Stimulated activated naive B cell treated with anti-CD40 and anti-IgM and Interleukin-4, amounts not matched to agents 10 μg/mL and 1 μg/mL and 100 μg/mL, for 72 hours (primary cell): Measurements from ENCODE around the gene PLA2G1B.

Source experiments
- ATAC-seq, 2 donors: fragments of 150-1000 bp; cut with Tn5 transposase; replicated peaks; 2 replicates each; pipeline ENCODE4 v1.10.0; 2021; ENCODE audit warnings: moderate library complexity in 1 of 2
- DNase-seq: peaks from one replicate; pipeline ENCODE4 v3.0.0; 2021
- H3K27ac Mint-ChIP-seq: one replicate; pipeline ENCODE4 v1.8.0; 2022; ENCODE audit warnings: mild to moderate bottlenecking, mixed read lengths
- H3K27me3 Mint-ChIP-seq, 2 donors: one replicate each; pipeline ENCODE4 v1.8.0; 2022; ENCODE audit warnings: mixed read lengths in 2 of 2
- H3K36me3 Mint-ChIP-seq, 2 donors: one replicate each; pipeline ENCODE4 v1.8.0; 2022; ENCODE audit warnings: mixed read lengths in 2 of 2, mild to moderate bottlenecking in 1 of 2
- H3K4me1 Mint-ChIP-seq, 2 donors: one replicate each; pipeline ENCODE4 v1.8.0; 2022; ENCODE audit warnings: mixed read lengths in 2 of 2, mild to moderate bottlenecking in 1 of 2
- H3K4me3 Mint-ChIP-seq, 2 donors: one replicate each; pipeline ENCODE4 v1.8.0; 2022; ENCODE audit warnings: mild to moderate bottlenecking in 2 of 2, mixed read lengths in 2 of 2, moderate library complexity in 1 of 2
- H3K9me3 Mint-ChIP-seq, 2 donors: one replicate each; pipeline ENCODE4 v1.8.0; 2022; ENCODE audit warnings: mixed read lengths in 2 of 2, mild to moderate bottlenecking in 1 of 2

Gene PLA2G1B

DNA sequence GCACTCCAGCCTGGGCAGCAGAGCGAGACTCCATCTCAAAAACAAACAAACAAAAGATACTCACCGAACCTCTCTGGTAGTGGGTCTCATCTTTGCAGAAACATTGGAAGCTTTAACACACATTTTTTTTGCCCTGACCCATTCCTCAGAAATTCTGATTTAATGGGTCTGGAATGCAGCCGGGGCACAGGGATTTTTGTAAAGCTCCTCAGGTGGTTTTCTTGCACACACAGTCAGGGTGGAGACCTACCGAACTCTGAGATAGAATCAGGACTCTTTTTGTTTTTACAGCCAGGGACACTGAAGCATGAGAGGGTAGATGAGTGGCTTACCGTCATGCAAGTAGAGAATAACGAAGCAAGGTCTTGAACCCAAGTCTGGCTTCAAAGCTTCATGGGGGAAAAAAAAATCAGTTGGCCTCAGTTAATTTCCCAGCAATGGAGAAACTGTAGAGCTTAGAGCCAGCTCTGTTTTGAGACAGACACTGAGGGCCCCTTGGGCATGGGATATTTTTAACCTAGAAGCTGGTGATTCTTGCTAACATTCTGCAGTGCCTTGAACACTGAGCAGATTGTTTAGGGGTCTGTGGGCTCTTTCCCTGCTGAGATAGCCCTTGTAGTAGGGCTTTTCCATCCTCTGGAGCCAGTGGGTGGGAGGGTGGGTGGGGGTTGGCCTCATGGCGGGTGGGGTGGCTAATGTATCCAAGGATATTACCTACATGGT is 40.6 kb downstream of the PLA2G1B start:
- Mint-ChIP-seq H3K9me3 (no peaks in the 10 kb centered on the region), H3K27me3 (peaks cover 0 to 7% of the 10 kb centered on the region in 2 donors), H3K36me3 (no peaks in the 10 kb centered on the region), H3K4me3 (no peak overlapping the region), H3K4me1 (peaks cover 4 to 10% of the 10 kb centered on the region in 2 donors), H3K27ac (no peak overlapping the region)
- no peak for DNase-seq
- no peak for ATAC-seq

DNA sequence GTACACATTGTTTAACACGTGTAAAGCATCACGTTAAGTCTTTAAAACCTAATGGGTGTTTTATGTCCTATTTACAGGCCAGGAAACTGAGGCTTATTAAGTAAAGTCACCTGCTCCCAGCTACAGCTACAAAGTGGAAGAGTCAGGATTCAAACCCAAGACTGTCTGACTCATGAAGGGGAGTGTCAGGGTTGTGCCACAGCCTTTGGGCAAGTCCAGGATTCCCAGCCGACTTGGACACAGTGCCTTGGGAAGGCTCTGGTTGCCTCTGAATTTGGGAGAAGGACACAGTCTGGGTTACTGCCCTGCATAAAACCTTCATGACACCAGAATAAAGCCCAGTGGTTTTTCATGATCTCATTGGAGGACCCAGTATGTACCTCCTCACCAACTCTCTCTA is 43.2 kb downstream of the PLA2G1B start:
- peaks cover 0 to 8% of the 10 kb centered on the region in 2 donors for H3K27me3 Mint-ChIP-seq

DNA sequence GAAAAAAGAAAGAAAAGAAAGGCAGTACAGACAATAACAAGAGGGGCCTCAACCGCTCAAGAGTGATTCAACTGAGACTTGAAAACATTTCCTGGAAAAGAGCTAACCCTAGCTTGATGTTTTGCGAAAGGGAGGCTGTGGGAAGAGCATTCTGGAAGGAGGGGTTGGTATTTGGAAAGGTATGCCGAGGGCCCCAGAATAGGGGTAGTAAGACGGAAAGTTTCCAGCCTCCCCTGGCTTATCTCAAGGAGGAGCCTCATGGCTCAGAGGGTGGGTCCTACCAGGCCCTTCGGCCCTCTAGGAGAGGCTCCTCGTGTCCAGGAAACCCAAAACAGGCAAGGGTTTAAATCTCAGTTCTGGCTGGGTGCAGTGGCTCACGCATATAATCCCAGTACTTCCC is 44.3 kb downstream of the PLA2G1B start:
- DNase-seq (no peak), ATAC-seq (no peak)
- Mint-ChIP-seq H3K4me1 (peaks cover 2 to 4% of the 10 kb centered on the region in 2 donors), H3K9me3 (no peaks in the 10 kb centered on the region), H3K27me3 (peaks cover 4 to 8% of the 10 kb centered on the region in 2 donors), H3K4me3 (no peak overlapping the region), H3K36me3 (no peaks in the 10 kb centered on the region), H3K27ac (no peak overlapping the region)

More for the DNA sequence above, 43.2 kb downstream of the PLA2G1B start:
- Mint-ChIP-seq H3K4me1 (peaks cover 2 to 4% of the 10 kb centered on the region in 2 donors), H3K27ac (no peak overlapping the region), H3K4me3 (no peak overlapping the region), H3K36me3 (no peaks in the 10 kb centered on the region), H3K9me3 (no peaks in the 10 kb centered on the region)
- no peak for DNase-seq
- ATAC-seq, result no peak

DNA sequence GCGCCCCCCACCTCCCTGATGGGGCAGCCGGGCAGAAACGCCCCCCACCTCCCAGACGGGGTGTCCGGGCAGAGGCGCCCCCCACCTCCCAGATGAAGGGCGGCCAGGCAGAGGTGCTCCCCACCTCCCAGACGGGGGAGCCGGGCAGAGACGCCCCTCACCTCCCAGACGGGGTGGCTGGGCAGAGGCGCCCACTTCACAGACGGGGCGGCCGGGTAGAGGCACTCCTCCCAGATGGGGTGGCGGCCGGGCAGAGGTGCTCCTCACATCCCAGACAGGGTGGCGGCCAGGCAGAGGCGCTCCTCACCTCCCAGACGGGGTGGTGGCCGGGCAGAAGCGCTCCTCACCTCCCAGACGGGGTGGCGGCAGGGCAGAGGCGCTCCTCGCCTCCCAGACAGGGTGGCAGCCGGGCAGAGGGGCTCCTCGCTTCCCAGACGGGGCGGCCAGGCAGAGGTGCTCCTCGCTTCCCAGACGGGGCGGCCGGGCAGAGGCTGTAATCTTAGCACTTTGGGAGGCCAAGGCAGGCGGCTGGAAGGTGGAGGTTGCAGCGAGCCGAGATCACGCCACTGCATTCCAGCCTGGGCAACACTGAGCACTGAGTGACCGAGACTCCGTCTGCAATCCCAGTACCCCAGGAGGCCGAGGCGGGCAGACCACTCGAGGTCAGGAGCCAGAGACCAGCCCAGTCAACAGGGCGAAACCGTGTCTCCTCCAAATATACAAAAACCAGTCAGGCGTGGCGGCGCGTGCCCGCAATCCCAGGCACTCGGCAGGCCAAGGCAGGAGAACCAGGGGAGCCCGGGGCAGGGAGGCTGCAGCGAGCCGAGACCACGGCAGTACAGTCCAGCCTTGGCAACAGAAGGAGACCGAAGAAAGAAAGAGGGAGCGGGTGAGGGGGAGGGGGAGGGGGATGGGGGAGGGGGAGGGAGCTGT is 49.2 kb downstream of the PLA2G1B start:
- ATAC-seq (no peak), DNase-seq (no peak)
- H3K36me3 Mint-ChIP-seq, result no peaks in the 10 kb centered on the region
- H3K4me3 Mint-ChIP-seq, result no peak overlapping the region
- H3K27ac Mint-ChIP-seq, result no peak overlapping the region
- no peaks in the 10 kb centered on the region for H3K9me3 Mint-ChIP-seq
- H3K4me1 Mint-ChIP-seq, result peaks cover 0 to 2% of the 10 kb centered on the region in 2 donors
- peaks cover 4 to 8% of the 10 kb centered on the region in 2 donors for H3K27me3 Mint-ChIP-seq

DNA sequence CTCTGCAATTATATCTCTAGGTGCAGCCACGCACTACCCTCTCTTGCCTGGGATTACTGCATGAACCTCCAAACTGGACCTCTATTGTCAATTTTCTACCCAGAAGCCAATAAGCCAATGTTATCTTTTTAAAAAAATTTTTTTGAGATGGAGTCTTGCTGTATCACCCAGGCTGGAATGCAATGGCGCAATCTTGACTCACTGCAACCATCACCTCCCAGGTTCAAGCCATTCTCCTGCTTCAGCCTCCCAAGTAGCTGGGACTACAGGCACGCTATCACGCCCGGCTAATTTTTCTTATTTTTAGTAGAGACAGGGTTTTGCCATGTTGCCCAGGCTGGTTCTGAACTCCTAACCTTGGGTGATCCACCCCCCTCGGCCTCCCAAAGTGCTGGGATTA is 50.8 kb downstream of the PLA2G1B start:
- Mint-ChIP-seq H3K4me3 (no peak overlapping the region), H3K27me3 (peaks cover 8 to 11% of the 10 kb centered on the region in 2 donors), H3K27ac (no peak overlapping the region), H3K9me3 (no peaks in the 10 kb centered on the region), H3K36me3 (no peaks in the 10 kb centered on the region), H3K4me1 (no peaks in the 10 kb centered on the region)
- ATAC-seq (no peak), DNase-seq (no peak)
